HepG2 (cell line): ENCODE results near the gene CCDC124. TPM values are rescaled to one million over a fixed set of nuclear protein-coding genes. Genes with fewer than 3 reads are reported as not detected.

Source experiments
- ATAC-seq: fragments of 200-7000 bp; cut with Tn5 transposase; 3 replicates; pipeline ENCODE4 v1.9.1; 2020; ENCODE audit warnings: mild to moderate bottlenecking, moderate library complexity
- BruUV-seq: library from RNA; stranded (reverse); fragments of 400-500 nt; replicated peaks from 2 replicates; lab custom pipeline; 2021; lab: Mats Ljungman, UMichigan
- CTCF ChIA-PET: fragments of 300-600 bp; formaldehyde crosslinking; extraction: SDS; loops from one replicate; lab custom pipeline; 2021; ENCODE audit warnings: low total read pairs, inconsistent platforms, low intra/inter-chr PET ratio; lab: Yijun Ruan, JAX
- POLR2A ChIA-PET: fragments of 350-600 bp; sonication (Branson Sonifier 250); formaldehyde crosslinking; loops from one replicate; lab custom pipeline; 2020; ENCODE audit warnings: antibody characterized with exemption, inconsistent platforms; lab: Yijun Ruan, JAX
- DNase-seq: peaks from one replicate; pipeline ENCODE4 v3.0.0-alpha.2; 2015; ENCODE audit warnings: low spot score
- FAIRE-seq: peaks from 3 replicates; lab custom pipeline; 2011; peaks lifted over from hg19 to GRCh38; lab: Jason Lieb, UNC
- H2AFZ ChIP-seq: one replicate; pipeline ENCODE4 v1.6.1; 2011; ENCODE audit warnings: low read length, inconsistent platforms
- H3K27ac ChIP-seq: fragments of 300-600 bp; 3 replicates; pipeline ENCODE4 v1.8.0; 2011; ENCODE audit warnings: mixed run types, mild to moderate bottlenecking, mixed read lengths, low read length, inconsistent platforms; ENCODE audit not compliant: insufficient read depth; ENCODE audit errors: extremely low read length
- H3K27me3 ChIP-seq, 2 experiments: fragments of 200-600 bp in 1 of 2; 2 replicates in 1 of 2; 3 replicates in 1 of 2; pipeline versions ENCODE4 v1.6.0 to v1.8.0; 2011; ENCODE audit warnings: low read length in 2 of 2, mild to moderate bottlenecking in 2 of 2, moderate library complexity in 2 of 2, inconsistent platforms in 1 of 2; ENCODE audit not compliant: insufficient read depth in 2 of 2, control insufficient read depth in 1 of 2
- H3K36me3 ChIP-seq, 2 experiments: fragments of 200-600 bp in 1 of 2; replicated peaks in 1 of 2; 2 replicates in 1 of 2; 3 replicates in 1 of 2; pipeline versions ENCODE4 v1.5.1 to v1.8.0; 2011; ENCODE audit warnings: low read length in 2 of 2, inconsistent platforms in 1 of 2; ENCODE audit not compliant: insufficient read depth in 2 of 2, control insufficient read depth in 1 of 2
- H3K4me1 ChIP-seq: 2 replicates; pipeline ENCODE4 v1.5.1; 2012; ENCODE audit warnings: low read length, inconsistent platforms; ENCODE audit not compliant: insufficient read depth
- H3K4me2 ChIP-seq: 2 replicates; pipeline ENCODE4 v1.6.0; 2011; ENCODE audit warnings: low read depth, low read length, inconsistent platforms
- H3K4me3 ChIP-seq, 3 experiments: fragments of 200-600 bp in 1 of 3; sonication (generic), shearing (Covaris generic) in 1 of 3; replicated peaks in 1 of 3; 2 replicates each; pipeline ENCODE4 v1.5.1; 2011 to 2016; ENCODE audit warnings: low read length in 3 of 3, inconsistent platforms in 2 of 3, low read depth in 2 of 3, mild to moderate bottlenecking in 2 of 3, control low read depth in 1 of 3, mixed read lengths in 1 of 3; ENCODE audit not compliant: insufficient read depth in 1 of 3
- H3K79me2 ChIP-seq: one replicate; pipeline ENCODE4 v1.6.1; 2011; ENCODE audit warnings: low read length, inconsistent platforms; ENCODE audit not compliant: insufficient read depth
- H3K9ac ChIP-seq: 2 replicates; pipeline ENCODE4 v1.6.0; 2011; ENCODE audit warnings: mild to moderate bottlenecking, low read depth, low read length, inconsistent platforms; ENCODE audit not compliant: insufficient read depth
- H3K9me3 ChIP-seq: 2 replicates; pipeline ENCODE4 v1.5.1; 2012; ENCODE audit warnings: mild to moderate bottlenecking, low read length
- H4K20me1 ChIP-seq: 2 replicates; pipeline ENCODE4 v1.6.0; 2011; ENCODE audit warnings: inconsistent platforms, mild to moderate bottlenecking, low read length, moderate library complexity; ENCODE audit not compliant: insufficient read depth
- HMGA1 ChIP-seq: sonication (generic); formaldehyde crosslinking; conservative IDR thresholded peaks from 2 replicates; pipeline ENCODE4 v1.4.0; 2020; ENCODE audit warnings: missing genetic modification reagents
- SP4 ChIP-seq: sonication (generic); formaldehyde crosslinking; IDR thresholded peaks from 2 replicates; pipeline ENCODE4 v1.8.1; 2023; ENCODE audit warnings: mild to moderate bottlenecking, missing genetic modification reagents
- TBX2 ChIP-seq: sonication (generic); formaldehyde crosslinking; IDR thresholded peaks from 2 replicates; pipeline ENCODE4 v1.5.0; 2020; ENCODE audit warnings: missing genetic modification reagents, mild to moderate bottlenecking, borderline replicate concordance
- TERF1 ChIP-seq: sonication (generic); formaldehyde crosslinking; IDR thresholded peaks from 2 replicates; pipeline ENCODE4 v1.8.0; 2022; ENCODE audit warnings: mild to moderate bottlenecking, missing genetic modification reagents, moderate library complexity
- U2AF1 ChIP-seq: fragments of 200-400 bp; formaldehyde crosslinking; optimal IDR thresholded peaks from 2 replicates; pipeline ENCODE3; 2017; ENCODE audit warnings: mild to moderate bottlenecking, low read depth, low read length
- ZNF136 ChIP-seq: sonication (generic); formaldehyde crosslinking; IDR thresholded peaks from 2 replicates; pipeline ENCODE4 v1.8.1; 2022; ENCODE audit warnings: low read depth, mild to moderate bottlenecking, moderate library complexity, missing genetic modification reagents
- ZNF383 ChIP-seq: sonication (generic); formaldehyde crosslinking; IDR thresholded peaks from 2 replicates; pipeline ENCODE4 v1.4.0; 2020; ENCODE audit warnings: missing genetic modification reagents, mild to moderate bottlenecking, borderline replicate concordance
- ZNF513 ChIP-seq: sonication (generic); formaldehyde crosslinking; conservative IDR thresholded peaks from 2 replicates; pipeline ENCODE4 v1.5.0; 2020; ENCODE audit warnings: missing genetic modification reagents
- ZNF619 ChIP-seq: sonication (generic); formaldehyde crosslinking; IDR thresholded peaks from 2 replicates; pipeline ENCODE4 v1.4.0; 2020; ENCODE audit warnings: mild to moderate bottlenecking, missing genetic modification reagents
- ZSCAN22 ChIP-seq: sonication (generic); formaldehyde crosslinking; IDR thresholded peaks from 2 replicates; pipeline ENCODE4 v1.4.0; 2020; ENCODE audit warnings: mild to moderate bottlenecking, missing genetic modification reagents
- WGBS: methylation state at CpG from one replicate; pipeline ENCODE4 v1.1.6; 2017; ENCODE audit warnings: low lambda C conversion rate; 5-methylcytosine and 5-hydroxymethylcytosine counted together
- in situ Hi-C: cut with HindIII; loops from 2 replicates; pipeline ENCODE4 v1.10.0; 2017; ENCODE audit warnings: low pct_unique_long_range_greater_than_20kb; ENCODE audit not compliant: extremely low pct_ligation_motif_present
- intact Hi-C: fragments of 100-400 bp; cut with micrococcal nuclease; formaldehyde crosslinking; loops from one replicate; pipeline ENCODE4 v1.10.0; 2022; ENCODE audit not compliant: unreplicated experiment
- polyA plus RNA-seq, 8 experiments: library from polyadenylated mRNA; depleted of rRNA in 3 of 8; stranded (reverse) in 7 of 8; unstranded in 1 of 8; fragments of >200 nt; fragmentation: Illumina TruSeq in 4 of 8; extraction: Trizol in 4 of 8; gene quantifications; 2 replicates each; pipeline versions ENCODE4 v1.2.1 to v1.2.3, GENCODE V29; 2011 to 2016; ENCODE audit warnings: low read depth in 4 of 8, missing spikeins in 1 of 8, mixed read lengths in 1 of 8; ENCODE audit not compliant: insufficient read depth in 1 of 8
- total RNA-seq, 5 experiments: library from RNA; depleted of rRNA; stranded (reverse); fragments of >200 nt; fragmentation: Illumina TruSeq; extraction: Trizol; gene quantifications; 2 replicates each; pipeline ENCODE4 v1.2.3, GENCODE V29; 2016; ENCODE audit warnings: low read depth in 1 of 5
- TF ChIP-seq, protein P1 (sequence below): IDR thresholded peaks from 2 replicates; pipeline ENCODE4 v1.6.1; 2016; ENCODE audit warnings: mild to moderate bottlenecking, missing biosample characterization, missing genetic modification reagents
- TF ChIP-seq, protein P2 (sequence below): sonication (generic); formaldehyde crosslinking; IDR thresholded peaks from 2 replicates; pipeline ENCODE4 v1.5.1; 2020; ENCODE audit warnings: missing genetic modification reagents, mild to moderate bottlenecking, borderline replicate concordance
- TF ChIP-seq, protein P3 (sequence below): sonication (generic); formaldehyde crosslinking; IDR thresholded peaks from 2 replicates; pipeline ENCODE4 v1.8.0; 2022; ENCODE audit warnings: mild to moderate bottlenecking, missing genetic modification reagents, moderate library complexity

Gene CCDC124
- total and polyA plus RNA-seq, 2 of the 13 experiments (the other 11 are each of a cell fraction or from before 2014, with no cell fraction given) = 14.9 to 20.3 TPM

DNA sequence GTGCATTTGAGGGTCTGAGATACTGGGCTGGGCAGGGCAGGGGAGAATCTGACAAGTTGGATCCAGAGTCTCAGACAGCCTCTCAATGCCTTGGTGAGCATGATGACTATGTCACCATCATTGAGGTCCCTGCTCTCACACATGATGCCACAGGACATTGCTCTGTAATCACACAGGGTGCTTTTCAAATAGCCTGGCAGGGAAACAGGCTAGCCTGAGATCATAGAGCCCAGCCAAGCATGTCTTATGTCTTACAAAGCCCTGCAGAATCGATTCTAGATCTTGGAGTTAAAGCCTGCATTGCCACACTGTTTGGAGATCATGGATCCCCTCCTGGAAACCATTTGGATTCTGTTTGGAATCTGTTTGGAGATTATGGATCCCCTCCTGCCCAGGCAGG is 39.4 kb downstream of the CCDC124 start:
- DNase-seq (no peak), ATAC-seq (no peak), FAIRE-seq (no peak)
- Histone ChIP-seq H3K36me3 (no peaks in the 10 kb centered on the region), H3K9ac (no peak overlapping the region), H3K4me1 (no peaks in the 10 kb centered on the region), H3K27me3 (peaks cover 2 to 55% of the 10 kb centered on the region in 2 experiments; a peak in 3 of 5 replicates), H4K20me1 (no peaks in the 10 kb centered on the region), H3K4me2 (no peak overlapping the region), H3K27ac (no peak overlapping the region), H3K79me2 (no peaks in the 10 kb centered on the region), H3K4me3 (no peak overlapping the region), H3K9me3 (no peaks in the 10 kb centered on the region), H2AFZ (no peak overlapping the region)
- CTCF ChIA-PET = no interaction called here
- intact Hi-C loops = no loop called here
- no TSS peak for BruUV-seq
- no CpG with 5 or more reads among the region's 1 CpG for WGBS
- POLR2A ChIA-PET = no interaction called here
- in situ Hi-C loops = no loop called here
- TF ChIP-seq SP4 (CRISPR knock-in tag) = no peak
- no peak for TF ChIP-seq ZNF513 (CRISPR knock-in tag)
- no peak for TF ChIP-seq ZNF619 (CRISPR knock-in tag)
- no peak for TF ChIP-seq U2AF1
- no peak for TF ChIP-seq TERF1 (CRISPR knock-in tag)
- TF ChIP-seq ZNF383 = no peak
- no peak for TF ChIP-seq TBX2 (CRISPR knock-in tag)
- TF ChIP-seq, protein P1, sequence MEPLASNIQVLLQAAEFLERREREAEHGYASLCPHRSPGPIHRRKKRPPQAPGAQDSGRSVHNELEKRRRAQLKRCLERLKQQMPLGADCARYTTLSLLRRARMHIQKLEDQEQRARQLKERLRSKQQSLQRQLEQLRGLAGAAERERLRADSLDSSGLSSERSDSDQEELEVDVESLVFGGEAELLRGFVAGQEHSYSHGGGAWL (CRISPR knock-in tag) = no peak
- no peak for TF ChIP-seq ZSCAN22 (CRISPR knock-in tag)
- TF ChIP-seq, protein P2, sequence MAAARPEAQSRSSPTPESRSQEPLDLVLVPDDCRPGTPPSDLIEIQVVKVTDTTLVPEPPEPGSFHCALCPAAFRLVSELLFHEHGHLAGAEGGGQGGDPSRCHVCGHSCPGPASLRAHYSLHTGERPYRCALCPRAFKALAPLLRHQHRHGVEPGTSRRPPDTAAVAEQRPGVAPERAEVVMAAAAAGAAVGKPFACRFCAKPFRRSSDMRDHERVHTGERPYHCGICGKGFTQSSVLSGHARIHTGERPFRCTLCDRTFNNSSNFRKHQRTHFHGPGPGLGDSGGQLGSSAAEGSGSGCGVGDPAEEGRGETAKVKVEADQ (CRISPR knock-in tag) = no peak
- TF ChIP-seq, protein P3, sequence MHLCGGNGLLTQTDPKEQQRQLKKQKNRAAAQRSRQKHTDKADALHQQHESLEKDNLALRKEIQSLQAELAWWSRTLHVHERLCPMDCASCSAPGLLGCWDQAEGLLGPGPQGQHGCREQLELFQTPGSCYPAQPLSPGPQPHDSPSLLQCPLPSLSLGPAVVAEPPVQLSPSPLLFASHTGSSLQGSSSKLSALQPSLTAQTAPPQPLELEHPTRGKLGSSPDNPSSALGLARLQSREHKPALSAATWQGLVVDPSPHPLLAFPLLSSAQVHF (CRISPR knock-in tag) = no peak
- TF ChIP-seq ZNF136 (CRISPR knock-in tag) = no peak
- TF ChIP-seq HMGA1 (CRISPR knock-in tag) = no peak
